Neutrophil (primary cell): Measurements from ENCODE around the gene DEGS2.

Experiments used
- H3K27ac ChIP-seq: fragments of 200-600 bp; sonication (generic); 2 replicates; pipeline ENCODE4 v1.5.1; 2016; ENCODE audit warnings: mild to moderate bottlenecking, moderate library complexity
- H3K27me3 ChIP-seq: fragments of 200-600 bp; sonication (generic); 2 replicates; pipeline ENCODE4 v1.6.0; 2016; ENCODE audit warnings: mild to moderate bottlenecking
- H3K36me3 ChIP-seq: fragments of 200-600 bp; sonication (generic); 2 replicates; pipeline ENCODE4 v1.5.1; 2017
- H3K4me1 ChIP-seq, 2 experiments: fragments of 200-600 bp in 1 of 2; sonication (generic) in 1 of 2; 1 replicate in 1 of 2; 2 replicates in 1 of 2; pipeline versions ENCODE4 v1.5.1 to v1.6.1; 2013 to 2016; ENCODE audit warnings: low read depth in 1 of 2, low read length in 1 of 2, mild to moderate bottlenecking in 1 of 2, moderate library complexity in 1 of 2; ENCODE audit not compliant: control insufficient read depth in 1 of 2, insufficient read depth in 1 of 2
- H3K4me3 ChIP-seq, 2 experiments: fragments of 200-600 bp in 1 of 2; sonication (generic) in 1 of 2; 1 replicate in 1 of 2; 2 replicates in 1 of 2; pipeline ENCODE4 v1.5.1; 2013 to 2016; ENCODE audit warnings: low read depth in 1 of 2, low read length in 1 of 2, mild to moderate bottlenecking in 1 of 2, moderate library complexity in 1 of 2
- H3K9me3 ChIP-seq: fragments of 200-600 bp; sonication (generic); 2 replicates; pipeline ENCODE4 v1.5.1; 2016
- TF ChIP-seq, protein P1 (sequence below): fragments of 200-600 bp; sonication (generic); IDR thresholded peaks from 2 replicates; pipeline ENCODE4 v1.5.1; 2016; ENCODE audit warnings: antibody characterized with exemption

Gene DEGS2

DNA sequence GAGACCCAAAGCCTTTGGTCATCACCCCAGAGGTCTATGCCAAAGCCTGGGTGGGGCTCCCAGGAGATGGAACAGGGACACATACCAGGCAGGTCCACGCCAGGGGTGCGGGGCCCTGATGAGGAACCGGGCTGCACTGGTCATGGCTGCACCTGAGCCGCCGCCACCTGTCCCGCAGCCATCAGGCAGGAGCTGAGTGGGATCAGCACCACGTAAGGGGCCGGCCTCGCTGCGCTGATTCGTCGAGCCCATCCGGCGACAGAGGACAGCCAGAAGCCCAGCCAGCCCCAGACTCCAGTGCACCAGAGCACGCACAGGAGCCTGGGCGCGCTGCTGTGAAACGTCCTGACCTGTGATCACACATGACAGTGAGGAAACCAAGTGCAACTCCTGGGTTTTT is 15.9 kb downstream of the DEGS2 start:
- Histone ChIP-seq H3K27ac (no peak overlapping the region), H3K36me3 (no peaks in the 10 kb centered on the region), H3K4me1 (peaks cover 16 to 21% of the 10 kb centered on the region in 2 experiments)

GRCh38 chr14:100142073-100143040 is 17.1 kb downstream of the DEGS2 start:
- Histone ChIP-seq H3K27ac (no peak overlapping the region), H3K9me3 (no peaks in the 10 kb centered on the region), H3K4me1 (peaks cover 15% of the 10 kb centered on the region in 2 experiments), H3K4me3 (no peak overlapping the region), H3K27me3 (no peaks in the 10 kb centered on the region), H3K36me3 (no peaks in the 10 kb centered on the region)
- TF ChIP-seq, protein P1, sequence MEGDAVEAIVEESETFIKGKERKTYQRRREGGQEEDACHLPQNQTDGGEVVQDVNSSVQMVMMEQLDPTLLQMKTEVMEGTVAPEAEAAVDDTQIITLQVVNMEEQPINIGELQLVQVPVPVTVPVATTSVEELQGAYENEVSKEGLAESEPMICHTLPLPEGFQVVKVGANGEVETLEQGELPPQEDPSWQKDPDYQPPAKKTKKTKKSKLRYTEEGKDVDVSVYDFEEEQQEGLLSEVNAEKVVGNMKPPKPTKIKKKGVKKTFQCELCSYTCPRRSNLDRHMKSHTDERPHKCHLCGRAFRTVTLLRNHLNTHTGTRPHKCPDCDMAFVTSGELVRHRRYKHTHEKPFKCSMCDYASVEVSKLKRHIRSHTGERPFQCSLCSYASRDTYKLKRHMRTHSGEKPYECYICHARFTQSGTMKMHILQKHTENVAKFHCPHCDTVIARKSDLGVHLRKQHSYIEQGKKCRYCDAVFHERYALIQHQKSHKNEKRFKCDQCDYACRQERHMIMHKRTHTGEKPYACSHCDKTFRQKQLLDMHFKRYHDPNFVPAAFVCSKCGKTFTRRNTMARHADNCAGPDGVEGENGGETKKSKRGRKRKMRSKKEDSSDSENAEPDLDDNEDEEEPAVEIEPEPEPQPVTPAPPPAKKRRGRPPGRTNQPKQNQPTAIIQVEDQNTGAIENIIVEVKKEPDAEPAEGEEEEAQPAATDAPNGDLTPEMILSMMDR = no peak

More for the DNA sequence above, 15.9 kb downstream of the DEGS2 start:
- Histone ChIP-seq H3K27me3 (no peaks in the 10 kb centered on the region), H3K4me3 (no peak overlapping the region), H3K9me3 (no peaks in the 10 kb centered on the region)
- TF ChIP-seq, protein P1 = no peak

DNA sequence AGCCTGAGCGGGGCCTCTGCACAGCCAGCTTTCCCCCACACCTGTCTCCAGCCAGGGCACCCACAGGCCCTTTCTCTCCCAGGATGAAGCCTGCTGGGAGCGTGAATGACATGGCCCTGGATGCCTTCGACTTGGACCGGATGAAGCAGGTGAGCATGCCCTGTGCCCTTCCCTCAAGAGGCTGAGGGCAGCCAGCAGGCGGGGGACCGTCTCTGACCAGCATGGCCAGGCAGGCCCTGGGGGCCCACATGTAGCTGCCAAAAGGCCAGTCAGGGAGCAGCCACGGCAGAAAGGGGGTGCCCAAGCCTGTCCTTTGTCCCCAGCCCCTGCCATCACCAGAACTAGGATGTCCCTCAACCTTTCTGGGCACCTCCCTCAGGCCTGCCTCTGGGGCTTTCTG is 18.3 kb downstream of the DEGS2 start:
- TF ChIP-seq, protein P1 = no peak
- Histone ChIP-seq H3K9me3 (no peaks in the 10 kb centered on the region), H3K4me1 (peaks cover 6% of the 10 kb centered on the region in 2 experiments), H3K36me3 (no peaks in the 10 kb centered on the region), H3K27ac (no peak overlapping the region), H3K4me3 (no peak overlapping the region), H3K27me3 (no peaks in the 10 kb centered on the region)

DNA sequence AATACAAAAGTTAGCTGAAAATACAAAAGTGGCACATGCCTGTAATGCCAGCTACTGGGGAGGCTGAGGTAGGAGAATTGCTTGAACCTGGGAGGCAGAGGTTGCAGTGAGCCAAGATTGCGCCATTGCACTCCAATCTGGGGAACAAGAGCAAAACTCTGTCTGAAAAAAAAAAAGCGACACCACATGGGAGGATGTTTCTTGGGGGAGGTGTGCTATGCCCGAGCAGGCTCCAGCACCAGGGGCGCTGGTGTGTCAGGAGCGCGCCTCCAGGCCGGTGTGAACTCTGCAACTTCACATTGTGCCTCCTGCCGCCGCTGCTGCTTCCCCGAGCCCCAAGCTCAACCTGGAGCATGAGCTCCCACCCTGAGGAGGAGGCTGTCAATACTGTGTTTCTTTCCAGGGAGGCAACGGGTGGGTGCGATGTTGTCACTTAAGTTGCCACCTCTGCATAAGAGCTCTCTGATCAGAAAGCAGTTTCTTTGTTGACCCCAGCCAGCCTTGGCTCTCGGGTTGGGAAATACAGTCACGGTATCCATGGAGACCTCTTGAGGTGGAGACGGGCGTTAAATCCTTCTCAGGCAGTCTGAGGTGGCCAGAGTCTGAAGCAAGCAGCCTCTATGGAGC is 18.9 kb downstream of the DEGS2 start:
- no peak overlapping the region for H3K27ac ChIP-seq
- no peaks in the 10 kb centered on the region for H3K36me3 ChIP-seq
- H3K4me3 ChIP-seq = no peak overlapping the region
- no peaks in the 10 kb centered on the region for H3K9me3 ChIP-seq
- H3K27me3 ChIP-seq = no peaks in the 10 kb centered on the region
- peaks cover 6% of the 10 kb centered on the region in 2 experiments for H3K4me1 ChIP-seq
- TF ChIP-seq, protein P1 = no peak

- TF ChIP-seq, protein P1 = no peak
- Histone ChIP-seq H3K9me3 (no peaks in the 10 kb centered on the region), H3K27ac (no peak overlapping the region), H3K27me3 (no peaks in the 10 kb centered on the region), H3K36me3 (peaks cover 12% of the 10 kb centered on the region), H3K4me1 (peaks cover 6% of the 10 kb centered on the region in 2 experiments), H3K4me3 (no peak overlapping the region)
These were observed 20.5 kb downstream of the DEGS2 start for GRCh38 chr14:100138955-100139354.
